DOHH2 (cell line): ENCODE results near the gene ASB7.

Source experiments
- EZH2phosphoT487 ChIP-seq: fragments of 200-600 bp; sonication (generic); IDR thresholded peaks from 2 replicates; pipeline ENCODE4 v1.6.1; 2017; ENCODE audit warnings: borderline replicate concordance, mild to moderate bottlenecking, antibody characterized with exemption, low read length, moderate library complexity, mixed read lengths
- TF ChIP-seq, protein P1 (sequence below): fragments of 200-600 bp; sonication (generic); IDR thresholded peaks from one replicate; pipeline ENCODE4 v1.5.1; 2014; ENCODE audit warnings: antibody characterized with exemption, mild to moderate bottlenecking, low read depth, low read length; ENCODE audit not compliant: poor library complexity, severe bottlenecking

DNA sequence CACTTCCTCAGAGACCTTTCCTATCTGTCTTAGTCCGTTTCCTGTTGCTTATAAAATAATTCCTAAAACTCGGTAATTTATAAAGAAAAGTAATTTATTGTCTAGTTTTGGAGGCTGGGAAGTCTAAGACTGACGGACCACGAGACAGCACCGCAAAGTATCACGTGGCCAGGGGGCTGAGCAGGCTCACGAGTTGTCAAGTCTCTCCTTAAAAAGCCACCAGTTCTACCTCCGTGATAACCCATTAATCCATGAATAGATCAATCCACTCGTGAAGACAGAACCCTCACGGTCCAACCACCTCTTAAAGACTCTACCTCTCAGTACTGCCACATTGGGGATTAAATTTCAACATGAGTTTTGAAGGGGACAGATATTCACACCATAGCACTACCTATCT, 1.2 kb upstream of the ASB7 start:
- TF ChIP-seq, protein P1, sequence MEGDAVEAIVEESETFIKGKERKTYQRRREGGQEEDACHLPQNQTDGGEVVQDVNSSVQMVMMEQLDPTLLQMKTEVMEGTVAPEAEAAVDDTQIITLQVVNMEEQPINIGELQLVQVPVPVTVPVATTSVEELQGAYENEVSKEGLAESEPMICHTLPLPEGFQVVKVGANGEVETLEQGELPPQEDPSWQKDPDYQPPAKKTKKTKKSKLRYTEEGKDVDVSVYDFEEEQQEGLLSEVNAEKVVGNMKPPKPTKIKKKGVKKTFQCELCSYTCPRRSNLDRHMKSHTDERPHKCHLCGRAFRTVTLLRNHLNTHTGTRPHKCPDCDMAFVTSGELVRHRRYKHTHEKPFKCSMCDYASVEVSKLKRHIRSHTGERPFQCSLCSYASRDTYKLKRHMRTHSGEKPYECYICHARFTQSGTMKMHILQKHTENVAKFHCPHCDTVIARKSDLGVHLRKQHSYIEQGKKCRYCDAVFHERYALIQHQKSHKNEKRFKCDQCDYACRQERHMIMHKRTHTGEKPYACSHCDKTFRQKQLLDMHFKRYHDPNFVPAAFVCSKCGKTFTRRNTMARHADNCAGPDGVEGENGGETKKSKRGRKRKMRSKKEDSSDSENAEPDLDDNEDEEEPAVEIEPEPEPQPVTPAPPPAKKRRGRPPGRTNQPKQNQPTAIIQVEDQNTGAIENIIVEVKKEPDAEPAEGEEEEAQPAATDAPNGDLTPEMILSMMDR: no peak
- TF ChIP-seq EZH2phosphoT487: no peak
